ENCODE results near the gene PDE10A.
"Not testable (repeated sequence)": the region's sequence is repeated elsewhere in the genome, so short reads cannot be mapped to it uniquely, and the experiment has no call there.

PDE10A gene

GRCh38 chr6:165599121-165599520 is 63.9 kb downstream of the PDE10A start:
- no peak for DNase-seq (ENCODE audit: low read depth)
- no peak for TF ChIP-seq MYC (IDR thresholded peaks at IDR 0.05; ENCODE audit: low read depth, low read length)
- TF ChIP-seq, protein P1, sequence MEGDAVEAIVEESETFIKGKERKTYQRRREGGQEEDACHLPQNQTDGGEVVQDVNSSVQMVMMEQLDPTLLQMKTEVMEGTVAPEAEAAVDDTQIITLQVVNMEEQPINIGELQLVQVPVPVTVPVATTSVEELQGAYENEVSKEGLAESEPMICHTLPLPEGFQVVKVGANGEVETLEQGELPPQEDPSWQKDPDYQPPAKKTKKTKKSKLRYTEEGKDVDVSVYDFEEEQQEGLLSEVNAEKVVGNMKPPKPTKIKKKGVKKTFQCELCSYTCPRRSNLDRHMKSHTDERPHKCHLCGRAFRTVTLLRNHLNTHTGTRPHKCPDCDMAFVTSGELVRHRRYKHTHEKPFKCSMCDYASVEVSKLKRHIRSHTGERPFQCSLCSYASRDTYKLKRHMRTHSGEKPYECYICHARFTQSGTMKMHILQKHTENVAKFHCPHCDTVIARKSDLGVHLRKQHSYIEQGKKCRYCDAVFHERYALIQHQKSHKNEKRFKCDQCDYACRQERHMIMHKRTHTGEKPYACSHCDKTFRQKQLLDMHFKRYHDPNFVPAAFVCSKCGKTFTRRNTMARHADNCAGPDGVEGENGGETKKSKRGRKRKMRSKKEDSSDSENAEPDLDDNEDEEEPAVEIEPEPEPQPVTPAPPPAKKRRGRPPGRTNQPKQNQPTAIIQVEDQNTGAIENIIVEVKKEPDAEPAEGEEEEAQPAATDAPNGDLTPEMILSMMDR (IDR thresholded peaks at IDR 0.05; ENCODE audit: low read depth, low read length): no peak
- no peak for TF ChIP-seq POLR2A (IDR thresholded peaks at IDR 0.05; ENCODE audit: extremely low read depth, insufficient read length)
- TF ChIP-seq, protein P2, sequence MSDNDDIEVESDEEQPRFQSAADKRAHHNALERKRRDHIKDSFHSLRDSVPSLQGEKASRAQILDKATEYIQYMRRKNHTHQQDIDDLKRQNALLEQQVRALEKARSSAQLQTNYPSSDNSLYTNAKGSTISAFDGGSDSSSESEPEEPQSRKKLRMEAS (IDR thresholded peaks at IDR 0.05; ENCODE audit: low read depth, low read length): no peak
- H3K4me3 ChIP-seq (ENCODE audit: low read depth, low read length): no peak overlapping the region

- no peak for DNase-seq (ENCODE audit: low read depth)
- TF ChIP-seq, protein P1 (IDR thresholded peaks at IDR 0.05; ENCODE audit: low read depth, low read length): no peak
- TF ChIP-seq POLR2A (IDR thresholded peaks at IDR 0.05; ENCODE audit: extremely low read depth, insufficient read length) (no peak), MYC (IDR thresholded peaks at IDR 0.05; ENCODE audit: low read depth, low read length) (no peak)
- TF ChIP-seq, protein P2 (IDR thresholded peaks at IDR 0.05; ENCODE audit: low read depth, low read length): no peak
- H3K4me3 ChIP-seq (ENCODE audit: low read depth, low read length): no peak overlapping the region
These were observed 65.2 kb downstream of the PDE10A start for GRCh38 chr6:165597821-165598220.

DNA sequence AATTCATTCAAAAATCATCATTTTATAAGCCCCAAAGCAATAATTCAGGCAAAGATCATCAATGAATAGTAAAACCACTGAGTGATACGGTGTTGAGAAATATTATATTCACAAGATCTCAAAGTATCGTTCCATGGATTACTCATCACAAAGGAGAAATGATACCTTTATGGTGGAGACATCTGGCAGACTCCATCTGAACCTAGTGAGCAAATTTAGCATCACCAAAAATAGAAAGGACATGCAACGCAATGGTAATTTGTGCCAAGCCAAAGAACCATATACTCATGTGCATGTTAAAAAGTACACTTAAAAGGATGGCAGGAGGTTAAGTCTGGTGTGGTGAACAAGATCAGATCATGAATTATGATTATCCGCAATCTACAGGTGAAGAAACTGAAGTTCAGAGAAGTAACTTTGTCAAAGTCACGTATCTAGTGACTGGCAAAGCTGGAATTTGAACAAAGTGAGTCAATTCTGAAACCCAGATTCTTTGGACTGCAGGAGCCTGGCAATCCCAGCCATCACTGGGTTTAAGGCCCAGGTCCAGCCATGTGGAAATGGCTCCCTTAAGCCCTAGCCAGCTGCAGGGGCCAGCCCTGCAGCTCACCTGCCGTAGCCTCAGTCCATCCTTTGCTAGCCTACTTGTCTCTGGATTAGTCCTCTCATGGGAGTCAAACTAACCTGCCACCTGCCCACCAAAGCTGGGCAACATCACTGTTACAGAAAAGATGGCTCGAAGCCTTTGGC is 68.3 kb downstream of the PDE10A start:
- DNase-seq (ENCODE audit: low read depth): no peak
- TF ChIP-seq, protein P2 (IDR thresholded peaks at IDR 0.05; ENCODE audit: low read depth, low read length): no peak
- TF ChIP-seq POLR2A (IDR thresholded peaks at IDR 0.05; ENCODE audit: extremely low read depth, insufficient read length) (no peak), MYC (IDR thresholded peaks at IDR 0.05; ENCODE audit: low read depth, low read length) (no peak)
- TF ChIP-seq, protein P1 (IDR thresholded peaks at IDR 0.05; ENCODE audit: low read depth, low read length): no peak
- H3K4me3 ChIP-seq (ENCODE audit: low read depth, low read length): no peak overlapping the region

GRCh38 chr6:165592947-165593346 is 70.1 kb downstream of the PDE10A start:
- not testable (repeated sequence) for DNase-seq (ENCODE audit: low read depth)

DNA sequence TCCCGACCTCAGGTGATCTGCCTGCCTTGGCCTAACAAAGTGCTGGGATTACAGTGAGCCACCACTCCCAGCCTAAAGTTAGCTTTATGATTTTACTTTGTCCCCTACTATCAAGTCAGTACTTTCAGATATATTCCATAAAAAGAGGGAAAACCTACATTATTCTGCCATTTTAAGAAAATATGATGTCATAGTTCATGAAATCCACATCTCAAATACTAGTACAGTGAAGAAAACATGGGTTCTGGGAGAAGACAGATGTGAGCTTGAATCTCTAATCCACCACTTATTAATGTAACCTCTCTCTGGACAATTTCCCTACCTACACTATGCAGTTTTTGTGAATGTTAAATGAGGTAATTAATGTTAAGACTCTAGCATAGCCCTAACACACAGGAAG is 74.5 kb downstream of the PDE10A start:
- no peak for DNase-seq (ENCODE audit: low read depth)
- TF ChIP-seq, protein P2 (IDR thresholded peaks at IDR 0.05; ENCODE audit: low read depth, low read length): no peak
- TF ChIP-seq MYC (IDR thresholded peaks at IDR 0.05; ENCODE audit: low read depth, low read length): no peak
- TF ChIP-seq POLR2A (IDR thresholded peaks at IDR 0.05; ENCODE audit: extremely low read depth, insufficient read length): no peak
- TF ChIP-seq, protein P1 (IDR thresholded peaks at IDR 0.05; ENCODE audit: low read depth, low read length): no peak
- H3K4me3 ChIP-seq (ENCODE audit: low read depth, low read length): no peak overlapping the region

More at GRCh38 chr6:165592947-165593346, 70.1 kb downstream of the PDE10A start:
- not testable (repeated sequence) for H3K4me3 ChIP-seq (ENCODE audit: low read depth, low read length)

DNA sequence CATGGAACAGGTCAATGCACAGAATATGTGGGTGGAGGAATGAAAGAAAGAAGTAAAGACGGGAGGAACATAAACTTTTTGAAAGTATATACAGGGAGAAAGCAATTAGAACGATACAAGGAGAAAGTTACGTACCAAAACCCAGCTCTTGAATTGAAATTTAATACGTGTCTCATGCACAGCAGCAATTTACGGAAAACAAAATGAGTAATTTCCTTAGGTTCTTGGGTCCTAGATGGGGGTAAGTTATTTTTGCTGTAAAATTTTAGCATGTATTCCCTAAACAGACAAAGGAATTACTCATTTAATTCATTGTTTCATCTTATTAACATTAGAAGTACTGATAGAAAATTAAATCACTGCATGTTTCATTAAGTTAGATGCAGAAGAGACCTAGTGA is 75.8 kb downstream of the PDE10A start:
- no peak for DNase-seq (ENCODE audit: low read depth)
- TF ChIP-seq POLR2A (IDR thresholded peaks at IDR 0.05; ENCODE audit: extremely low read depth, insufficient read length) (no peak), MYC (IDR thresholded peaks at IDR 0.05; ENCODE audit: low read depth, low read length) (no peak)
- TF ChIP-seq, protein P1 (IDR thresholded peaks at IDR 0.05; ENCODE audit: low read depth, low read length): no peak
- TF ChIP-seq, protein P2 (IDR thresholded peaks at IDR 0.05; ENCODE audit: low read depth, low read length): no peak
- no peak overlapping the region for H3K4me3 ChIP-seq (ENCODE audit: low read depth, low read length)

Measured in NB4 (cell line).